AG08396 (cell line): ENCODE measurements around the gene SLC8A1.

Source experiments
- DNase-seq: peaks from one replicate; pipeline ENCODE4 v3.0.0; 2012; ENCODE audit warnings: low spot score, mixed read lengths

SLC8A1 gene

GRCh38 chr2:40386177-40386576 lies 65.7 kb downstream of the SLC8A1 start:
- no peak for DNase-seq

- peak; percentile 18 for DNase-seq
These were observed 67.2 kb downstream of the SLC8A1 start for GRCh38 chr2:40384714-40385113.

- DNase-seq, result no peak
These were observed 67.7 kb downstream of the SLC8A1 start for GRCh38 chr2:40384233-40384632.

DNA sequence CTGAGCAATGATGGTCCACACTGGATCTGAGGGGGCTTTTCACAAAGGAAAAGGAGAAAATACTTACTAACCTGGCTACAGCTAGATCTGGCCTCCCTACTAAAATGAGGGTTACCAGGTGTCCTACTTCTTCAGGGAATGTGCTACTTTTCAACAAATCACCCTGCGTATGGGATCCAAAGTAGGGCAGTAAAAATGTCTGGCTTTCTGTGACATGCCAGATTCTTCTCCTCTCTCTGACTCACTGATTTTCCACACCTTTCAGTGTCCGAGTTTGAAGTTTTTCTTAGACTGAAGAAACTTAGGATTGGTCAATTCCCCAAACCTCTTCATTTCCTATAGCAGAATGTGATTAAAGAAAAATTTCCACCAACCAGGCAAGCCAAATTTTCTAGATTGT lies 71.2 kb downstream of the SLC8A1 start:
- no peak for DNase-seq

DNA sequence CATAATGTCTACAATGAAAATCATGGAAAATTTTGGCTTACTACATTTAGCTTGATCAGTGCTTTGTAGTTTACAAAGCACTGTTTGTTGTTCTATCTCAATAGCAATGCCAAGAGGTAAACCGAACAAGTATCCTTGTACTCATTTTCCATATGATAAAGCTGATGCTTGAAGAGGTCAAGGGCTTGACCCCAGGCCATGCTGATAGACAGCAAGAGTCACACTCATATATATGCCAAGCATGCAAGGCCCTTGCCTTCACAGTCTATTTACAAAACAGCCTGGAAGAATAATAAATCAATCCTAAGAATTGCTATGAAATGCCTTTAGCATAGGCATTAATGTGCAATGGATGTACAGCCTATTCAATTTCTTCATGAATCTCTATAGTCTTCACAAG lies 71.8 kb downstream of the SLC8A1 start:
- DNase-seq, result no peak

DNA sequence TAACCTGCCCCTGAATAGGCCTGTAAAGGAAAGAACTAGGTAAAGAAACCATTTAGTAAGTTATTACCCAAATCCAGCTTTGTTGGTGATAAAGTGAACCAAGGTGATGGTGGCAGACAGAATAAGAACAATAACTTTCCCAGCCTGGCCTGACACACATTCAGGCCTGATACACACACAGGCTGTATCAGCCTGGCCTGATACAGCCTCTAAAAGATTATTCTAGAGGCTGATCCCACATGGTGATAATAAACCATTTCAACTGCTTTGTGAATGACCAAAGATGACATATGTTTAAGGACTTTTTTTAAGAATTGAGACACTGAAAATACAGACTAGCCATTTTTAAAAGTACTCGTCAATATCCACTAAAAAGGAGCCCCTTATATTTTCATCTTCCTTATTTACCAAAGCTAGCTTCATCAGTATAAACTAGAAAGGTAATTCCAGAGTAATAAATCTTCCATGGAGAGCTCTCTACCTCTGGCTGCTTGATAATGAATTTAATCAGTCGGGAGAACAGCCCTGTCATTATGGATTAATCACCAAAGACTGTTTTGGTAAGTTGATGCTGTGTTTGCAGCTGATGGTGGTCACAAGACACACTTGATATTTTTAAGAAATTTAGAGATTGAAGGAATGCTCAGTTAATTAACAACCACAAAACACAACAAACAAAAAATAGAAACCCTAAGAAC lies 77.2 kb downstream of the SLC8A1 start:
- DNase-seq, result no peak

- DNase-seq, result no peak
These were observed 78.8 kb downstream of the SLC8A1 start for GRCh38 chr2:40373111-40373510.

DNA sequence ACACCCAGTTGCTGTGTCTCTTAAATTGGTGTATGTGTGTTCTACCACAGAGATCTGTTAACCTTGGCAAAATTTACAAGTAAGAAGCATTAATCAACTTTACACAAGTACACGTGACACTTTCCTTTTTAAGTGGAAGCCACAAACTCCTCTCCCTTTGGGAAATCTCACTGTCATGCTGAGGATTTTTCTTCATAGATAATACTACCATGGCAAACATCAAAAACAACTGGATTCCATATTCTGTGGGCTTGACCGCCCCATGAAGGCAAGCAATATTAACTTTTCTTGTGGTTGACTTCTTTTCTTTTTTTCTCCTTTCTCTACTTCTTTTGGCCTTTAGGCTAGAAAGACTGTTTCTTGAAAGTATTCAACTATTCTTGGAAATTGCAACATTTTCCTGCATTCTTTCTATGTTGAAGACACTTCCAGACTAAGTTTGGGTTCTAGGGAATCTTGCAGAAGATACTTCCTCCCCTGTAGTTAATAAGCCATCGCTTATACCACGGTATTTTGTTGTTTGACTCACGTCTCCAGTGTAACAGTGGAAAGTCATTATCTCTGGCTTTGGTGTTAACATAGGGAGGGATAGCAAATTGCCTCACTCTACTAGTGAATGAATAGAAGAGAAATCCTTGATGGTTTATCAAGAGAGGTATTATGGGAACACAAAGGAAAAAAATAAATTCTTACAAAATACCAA lies 79.5 kb downstream of the SLC8A1 start:
- no peak for DNase-seq

GRCh38 chr2:40371525-40372282 lies 80.2 kb downstream of the SLC8A1 start:
- peak; percentile 74 for DNase-seq

- no peak for DNase-seq
These were observed 81.9 kb downstream of the SLC8A1 start for GRCh38 chr2:40370007-40370395.

DNA sequence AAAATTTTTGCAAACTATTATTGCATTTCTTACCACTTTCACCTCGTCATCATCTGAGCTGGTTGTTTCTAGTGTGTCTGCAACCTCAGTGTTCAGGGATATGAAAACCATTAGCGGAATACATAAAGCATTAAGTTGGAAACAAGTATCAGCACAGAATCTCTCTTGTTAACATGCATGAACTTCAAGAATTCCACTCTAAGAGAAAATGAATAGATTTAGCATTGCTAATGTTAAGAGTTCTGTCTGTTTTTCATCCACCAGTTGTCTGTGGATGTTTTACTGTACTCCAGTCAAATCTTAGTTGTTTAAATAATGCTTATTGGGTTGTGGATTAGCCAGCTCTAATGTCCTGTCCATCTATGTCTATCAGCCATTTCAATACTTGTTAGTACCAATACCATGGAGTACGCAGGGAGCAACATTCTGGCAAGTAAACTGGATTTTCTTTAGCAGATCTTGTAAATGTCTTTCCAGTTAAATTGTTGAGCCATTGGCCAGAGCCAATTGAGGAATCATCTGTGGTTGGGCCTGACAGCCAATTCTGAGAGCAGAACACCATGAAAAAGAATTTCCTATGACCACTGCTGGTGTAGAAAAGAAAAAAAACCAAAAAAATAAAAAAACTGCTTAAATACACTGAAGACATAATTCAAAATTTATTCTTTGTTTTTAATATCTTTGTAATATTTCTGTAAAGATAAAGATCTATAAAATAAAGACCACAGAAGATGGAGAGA lies 82.5 kb downstream of the SLC8A1 start:
- DNase-seq, result no peak

DNA sequence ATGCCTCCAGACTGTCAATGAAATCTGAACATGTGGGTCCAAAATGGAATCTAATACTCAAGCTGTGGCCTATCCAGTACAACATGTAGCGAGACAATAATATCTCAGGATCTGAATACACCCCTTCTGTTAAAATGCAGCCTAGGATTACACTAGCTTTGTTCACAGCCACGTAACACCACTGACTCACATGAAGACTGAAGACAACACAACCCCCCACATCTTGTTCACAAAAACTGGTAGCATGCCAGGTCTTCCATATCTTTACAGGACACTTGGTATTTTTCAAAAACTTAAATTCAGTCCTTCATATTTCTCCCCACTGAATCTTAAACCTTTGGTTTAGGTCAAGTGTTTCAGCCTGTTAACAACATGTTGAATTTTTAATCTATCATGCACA lies 84.2 kb downstream of the SLC8A1 start:
- no peak for DNase-seq

DNA sequence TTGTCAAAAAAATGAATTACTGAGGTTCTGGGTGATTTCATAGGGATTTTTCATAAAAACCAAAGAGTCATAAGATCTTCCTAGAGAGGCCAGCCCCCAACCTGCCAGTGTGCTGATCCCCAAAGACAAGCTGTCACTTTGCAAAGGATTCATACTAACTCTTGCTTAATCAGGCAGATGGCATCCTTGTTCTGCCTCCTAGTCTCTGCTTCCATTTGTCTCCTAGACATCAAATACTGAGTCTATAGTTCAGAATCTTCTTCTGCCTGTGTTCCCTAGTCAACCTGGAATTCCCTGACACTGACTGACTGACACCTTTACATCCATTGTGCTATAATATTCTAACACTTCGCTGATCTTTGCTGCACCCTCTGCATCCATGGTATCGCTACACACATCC lies 84.9 kb downstream of the SLC8A1 start:
- DNase-seq, result no peak

DNA sequence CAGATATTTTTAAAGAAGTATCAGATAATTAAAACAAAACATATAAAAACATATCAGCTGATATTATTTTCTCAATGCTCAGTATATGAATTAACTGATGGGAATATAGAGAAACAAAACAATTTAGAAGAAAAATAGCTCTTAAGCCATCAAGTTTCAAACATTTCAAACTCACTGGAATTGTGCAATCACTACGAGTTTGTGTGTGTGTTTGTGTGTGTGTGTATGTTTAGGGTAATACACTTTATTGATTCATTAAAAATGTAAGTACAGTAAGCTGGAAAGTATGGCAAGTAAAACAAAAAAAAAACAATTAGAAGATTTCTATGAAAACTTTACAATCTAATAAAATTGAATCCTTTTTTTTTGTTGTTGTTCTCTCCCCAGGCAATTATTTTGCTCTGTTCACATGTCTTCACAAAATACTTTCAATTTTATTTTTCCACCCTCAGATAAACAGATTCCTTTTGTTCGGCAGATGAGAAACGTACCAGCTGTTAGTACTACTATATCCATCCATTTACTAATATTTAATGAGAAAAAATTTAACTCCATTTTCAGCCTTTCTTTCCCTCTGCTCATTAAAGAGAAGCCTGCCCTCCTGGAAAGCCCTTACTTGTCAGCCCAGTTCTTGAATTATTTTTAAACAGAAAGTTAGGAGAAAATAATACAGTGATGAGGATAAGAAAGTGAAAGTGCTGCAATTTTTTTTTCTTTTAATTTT lies 87.6 kb downstream of the SLC8A1 start:
- no peak for DNase-seq

DNA sequence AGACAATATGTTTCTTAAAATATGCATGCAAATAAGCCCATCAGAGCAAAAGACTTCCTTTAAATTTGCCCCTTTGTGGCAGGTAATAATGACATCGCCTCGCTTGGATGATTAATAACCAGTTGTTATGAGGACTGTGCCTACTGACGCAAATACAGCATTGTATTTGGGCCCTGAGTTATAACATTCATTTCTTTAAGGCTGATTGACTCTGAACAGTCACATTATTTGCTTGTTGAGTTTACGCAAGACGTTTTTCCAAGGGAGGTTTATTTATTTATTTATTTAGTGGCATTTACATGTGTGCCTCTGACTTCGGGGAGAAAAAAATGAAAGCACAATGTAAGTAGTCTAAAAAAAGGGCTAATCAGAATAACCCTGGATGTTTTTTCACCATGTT lies 88.3 kb downstream of the SLC8A1 start:
- no peak for DNase-seq

DNA sequence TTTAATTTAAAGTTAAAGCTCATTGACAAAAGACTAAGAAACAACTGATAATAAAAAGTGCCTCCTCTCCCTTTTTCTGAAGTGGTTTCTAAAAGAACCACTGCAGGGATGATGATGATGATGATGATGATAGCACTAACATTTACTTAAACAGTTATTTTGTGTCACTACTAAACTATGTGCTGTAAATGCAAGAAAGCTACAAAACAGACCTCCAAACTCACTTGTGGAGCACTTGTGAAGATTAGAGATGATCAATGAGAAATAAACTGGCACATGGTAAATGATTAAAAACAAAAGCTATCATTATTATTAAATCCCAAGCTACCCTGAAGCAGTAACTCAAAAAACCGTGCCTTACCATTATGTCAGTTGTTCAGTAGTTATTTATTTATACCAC lies 88.7 kb downstream of the SLC8A1 start:
- no peak for DNase-seq

GRCh38 chr2:40361478-40361877 lies 90.4 kb downstream of the SLC8A1 start:
- no peak for DNase-seq

DNA sequence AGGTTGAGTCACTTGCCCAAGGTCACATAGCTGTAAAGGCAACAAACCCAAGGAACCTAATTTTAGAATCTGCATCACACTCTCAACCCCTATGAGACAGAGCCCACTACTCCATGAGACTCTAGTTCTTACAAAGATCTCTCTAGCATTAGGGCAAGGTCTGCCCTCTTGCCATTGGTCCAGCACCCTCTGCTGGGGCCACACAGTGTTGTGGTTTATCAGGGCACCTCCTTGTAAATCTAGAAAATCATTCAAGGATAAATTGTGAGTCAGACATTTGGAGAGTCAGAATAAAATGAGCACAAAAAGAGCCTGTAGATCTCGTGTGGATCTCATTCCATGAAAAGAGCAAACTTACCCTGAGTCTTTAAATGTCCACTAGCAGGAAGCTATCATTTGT lies 91.2 kb downstream of the SLC8A1 start:
- no peak for DNase-seq

- DNase-seq, result no peak
These were observed 92.1 kb downstream of the SLC8A1 start for GRCh38 chr2:40359811-40360210.

DNA sequence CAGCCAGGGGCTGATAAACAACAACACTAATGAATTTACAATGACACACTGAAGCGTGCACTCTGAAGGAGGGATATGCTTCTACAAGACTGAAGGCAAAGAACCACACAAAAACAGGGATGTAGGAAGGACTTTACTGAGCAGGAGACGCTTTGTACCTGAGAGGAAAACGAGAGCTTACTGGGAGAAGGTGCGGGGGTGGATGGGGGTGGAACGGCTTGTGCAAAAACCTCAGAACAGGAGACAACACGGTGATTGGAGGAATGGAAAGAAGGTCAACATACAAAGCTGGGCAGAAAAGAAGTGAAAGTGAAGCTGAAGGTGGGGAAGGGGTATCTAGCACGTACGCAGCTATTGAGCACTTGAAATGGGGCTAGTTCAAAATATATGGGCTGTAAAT lies 93.1 kb downstream of the SLC8A1 start:
- no peak for DNase-seq

- DNase-seq, result no peak
These were observed 94.2 kb downstream of the SLC8A1 start for GRCh38 chr2:40357667-40358066.

GRCh38 chr2:40355451-40355850 lies 96.4 kb downstream of the SLC8A1 start:
- DNase-seq, result no peak
